Endothelial cell of umbilical vein (primary cell): ENCODE measurements around the gene S1PR5. TPM values are rescaled to one million over a fixed set of nuclear protein-coding genes. Genes with fewer than 3 reads are reported as not detected.

ENCODE experiments used
- BruUV-seq: library from RNA; stranded (reverse); fragments of 400-500 nt; replicated peaks from 2 replicates; lab custom pipeline; 2021; lab: Mats Ljungman, UMichigan
- CTCF ChIA-PET: fragments of 300-600, 350-600 bp; sonication (Branson Sonifier 250); formaldehyde crosslinking; loops from one replicate; lab custom pipeline; 2021; ENCODE audit warnings: antibody characterized with exemption, inconsistent platforms; lab: Charles Lee
- POLR2A ChIA-PET: fragments of 300-600, 350-600 bp; sonication (Branson Sonifier 250); formaldehyde crosslinking; loops from one replicate; lab custom pipeline; 2021; ENCODE audit warnings: antibody characterized with exemption, inconsistent platforms; lab: Charles Lee
- DNase-seq: peaks from one replicate; pipeline ENCODE4 v3.0.0-alpha.2; 2011; ENCODE audit warnings: low read depth, low spot score
- FAIRE-seq: peaks from 2 replicates; lab custom pipeline; 2011; peaks lifted over from hg19 to GRCh38; lab: Jason Lieb, UNC
- H2AFZ ChIP-seq: 2 replicates; pipeline ENCODE4 v1.6.0; 2012; ENCODE audit warnings: low read depth, low read length, control low read depth, inconsistent platforms
- H3K27ac ChIP-seq: 2 replicates; pipeline ENCODE4 v1.5.1; 2011; ENCODE audit warnings: low read depth, mild to moderate bottlenecking, control low read depth, low read length, moderate library complexity; ENCODE audit not compliant: insufficient read depth
- H3K27me3 ChIP-seq, 2 experiments: 2 replicates each; pipeline versions ENCODE4 v1.6.0 to v1.6.1; 2011; ENCODE audit warnings: low read length in 2 of 2, mixed read lengths in 1 of 2; ENCODE audit not compliant: control insufficient read depth in 2 of 2, insufficient read depth in 2 of 2
- H3K36me3 ChIP-seq, 2 experiments: 2 replicates in 1 of 2; 3 replicates in 1 of 2; pipeline ENCODE4 v1.5.1; 2011; ENCODE audit warnings: low read length in 2 of 2, mild to moderate bottlenecking in 1 of 2, moderate library complexity in 1 of 2; ENCODE audit not compliant: control insufficient read depth in 2 of 2, insufficient read depth in 2 of 2; ENCODE audit errors: extremely low read depth in 1 of 2
- H3K4me1 ChIP-seq: 3 replicates; pipeline ENCODE4 v1.5.1; 2011; ENCODE audit warnings: mild to moderate bottlenecking, low read length; ENCODE audit not compliant: control insufficient read depth, insufficient read depth; ENCODE audit errors: extremely low read depth
- H3K4me2 ChIP-seq: 2 replicates; pipeline ENCODE4 v1.6.1; 2011; ENCODE audit warnings: low read length, control low read depth, mixed read lengths; ENCODE audit not compliant: insufficient read depth
- H3K4me3 ChIP-seq, 3 experiments: fragments of 200-600 bp in 1 of 3; sonication (generic), shearing (Covaris generic) in 1 of 3; replicated peaks in 1 of 3; 2 replicates each; pipeline ENCODE4 v1.5.1; 2011 to 2016; ENCODE audit warnings: control low read depth in 3 of 3, low read length in 3 of 3, mild to moderate bottlenecking in 2 of 3, inconsistent platforms in 1 of 3, low read depth in 1 of 3, moderate library complexity in 1 of 3; ENCODE audit not compliant: insufficient read depth in 1 of 3
- H3K79me2 ChIP-seq: 2 replicates; pipeline ENCODE4 v1.6.0; 2012; ENCODE audit warnings: low read length, inconsistent platforms; ENCODE audit not compliant: control insufficient read depth, insufficient read depth
- H3K9ac ChIP-seq: replicated peaks from 2 replicates; pipeline ENCODE3; 2011; ENCODE audit warnings: low read length, control low read depth; ENCODE audit not compliant: insufficient read depth; ENCODE audit errors: extremely low read depth
- H3K9me1 ChIP-seq: replicated peaks from 3 replicates; pipeline ENCODE4 v1.6.0; 2011; ENCODE audit warnings: mild to moderate bottlenecking, low read length; ENCODE audit not compliant: control insufficient read depth, insufficient read depth; ENCODE audit errors: extremely low read depth
- H3K9me3 ChIP-seq: replicated peaks from 2 replicates; pipeline ENCODE4 v1.5.1; 2012; ENCODE audit warnings: low read length, inconsistent platforms; ENCODE audit not compliant: control insufficient read depth, insufficient read depth
- H4K20me1 ChIP-seq: replicated peaks from 2 replicates; pipeline ENCODE3; 2011; ENCODE audit warnings: mild to moderate bottlenecking, low read length; ENCODE audit not compliant: control insufficient read depth, insufficient read depth; ENCODE audit errors: extremely low read depth
- EZH2 ChIP-seq: IDR thresholded peaks from 2 replicates; pipeline ENCODE4 v1.6.1; 2012; ENCODE audit warnings: borderline replicate concordance, low read depth, mild to moderate bottlenecking, moderate library complexity, low read length, inconsistent platforms; ENCODE audit not compliant: severe bottlenecking
- GATA2 ChIP-seq: IDR thresholded peaks from 2 replicates; pipeline ENCODE4 v1.7.0; 2011; ENCODE audit warnings: low read depth, mild to moderate bottlenecking, moderate library complexity, mixed read lengths, low read length; ENCODE audit not compliant: insufficient read length, insufficient read depth
- JUN ChIP-seq: IDR thresholded peaks from 2 replicates; pipeline ENCODE4 v1.6.1; 2011; ENCODE audit warnings: borderline replicate concordance, low read depth; ENCODE audit not compliant: insufficient read length, insufficient read depth
- MYC ChIP-seq: IDR thresholded peaks from one replicate; pipeline ENCODE4 v1.6.1; 2011; ENCODE audit warnings: mild to moderate bottlenecking, low read depth, low read length
- POLR2A ChIP-seq: IDR thresholded peaks from 2 replicates; pipeline ENCODE4 v1.6.1; 2012; ENCODE audit warnings: low read depth, mild to moderate bottlenecking, control low read depth, low read length
- POLR2AphosphoS5 ChIP-seq: IDR thresholded peaks from 2 replicates; pipeline ENCODE4 v1.6.1; 2012; ENCODE audit warnings: low read depth, mild to moderate bottlenecking, control low read depth, low read length, moderate library complexity; ENCODE audit not compliant: insufficient read depth
- dilution Hi-C: fragments of 300-500 bp; cut with MboI; formaldehyde crosslinking; loops from one replicate; pipeline ENCODE4 v1.15.0; 2019; ENCODE audit warnings: low sequenced_read_pairs; ENCODE audit not compliant: extremely low pct_ligation_motif_present
- intact Hi-C: fragments of 100-400 bp; cut with micrococcal nuclease; formaldehyde crosslinking; loops from one replicate; pipeline ENCODE4 v1.10.0; 2022
- polyA plus RNA-seq, 4 experiments: library from polyadenylated mRNA; depleted of rRNA in 3 of 4; stranded (reverse) in 3 of 4; unstranded in 1 of 4; fragments of >200 nt; gene quantifications; 2 replicates each; pipeline versions ENCODE4 v1.2.1 to v1.2.3, GENCODE V29; 2011 to 2012; ENCODE audit warnings: missing spikeins in 1 of 4
- total RNA-seq: library from RNA; stranded (reverse); gene quantifications from 2 replicates; pipeline ENCODE4 v1.2.3, GENCODE V29; 2021
- TF ChIP-seq, protein P1 (sequence below): IDR thresholded peaks from 2 replicates; pipeline ENCODE4 v1.6.1; 2011; ENCODE audit not compliant: insufficient read depth, insufficient read length
- TF ChIP-seq, protein P2 (sequence below), 2 donors: IDR thresholded peaks; 1 replicate in 1 of 2; 2 replicates in 1 of 2; pipeline ENCODE4 v1.5.1; 2011; ENCODE audit warnings: low read length in 2 of 2, mild to moderate bottlenecking in 2 of 2, moderate library complexity in 2 of 2, control low read depth in 1 of 2, inconsistent platforms in 1 of 2, low read depth in 1 of 2; ENCODE audit not compliant: insufficient read depth in 1 of 2; ENCODE audit errors: extremely low read depth in 1 of 2

S1PR5 gene
- total and polyA plus RNA-seq, 2 donors (not counting 3 experiments of a cell fraction or from before 2014, with no cell fraction given): not detected

DNA sequence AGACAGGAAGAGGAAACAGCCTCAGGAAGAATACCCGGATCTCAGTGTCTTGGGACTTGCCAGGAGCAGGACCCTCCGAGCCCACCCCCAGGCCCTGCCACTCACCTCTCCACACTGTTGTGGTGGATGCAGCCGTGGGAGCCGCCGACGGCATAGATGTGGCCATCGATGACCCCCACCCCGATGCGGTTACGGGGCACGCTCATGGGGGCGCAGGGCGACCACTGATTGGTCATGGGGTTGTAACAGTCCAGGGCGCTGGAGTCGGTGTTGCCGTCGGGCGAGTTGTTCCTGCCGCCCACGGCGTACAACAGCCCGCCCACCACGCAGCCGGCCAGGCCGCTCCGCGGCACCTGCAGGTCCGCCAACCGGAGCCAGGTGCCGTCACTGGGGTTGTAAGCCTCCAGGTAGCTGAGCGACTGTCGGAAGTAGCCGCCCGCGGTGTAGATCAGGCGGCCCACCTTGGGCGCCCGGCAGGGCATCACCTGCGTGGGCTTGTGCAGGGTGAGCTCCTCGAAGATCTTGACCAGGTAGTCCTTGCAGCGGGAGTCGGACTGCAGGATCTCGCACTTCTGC lies 25.7 kb downstream of the S1PR5 start:
- H4K20me1 ChIP-seq: no peaks in the 10 kb centered on the region
- TF ChIP-seq JUN (no peak), GATA2 (no peak), MYC (no peak), POLR2A (no peak), POLR2AphosphoS5 (no peak), EZH2 (no peak)
- TF ChIP-seq, protein P1, sequence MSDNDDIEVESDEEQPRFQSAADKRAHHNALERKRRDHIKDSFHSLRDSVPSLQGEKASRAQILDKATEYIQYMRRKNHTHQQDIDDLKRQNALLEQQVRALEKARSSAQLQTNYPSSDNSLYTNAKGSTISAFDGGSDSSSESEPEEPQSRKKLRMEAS: no peak
- TF ChIP-seq, protein P2, sequence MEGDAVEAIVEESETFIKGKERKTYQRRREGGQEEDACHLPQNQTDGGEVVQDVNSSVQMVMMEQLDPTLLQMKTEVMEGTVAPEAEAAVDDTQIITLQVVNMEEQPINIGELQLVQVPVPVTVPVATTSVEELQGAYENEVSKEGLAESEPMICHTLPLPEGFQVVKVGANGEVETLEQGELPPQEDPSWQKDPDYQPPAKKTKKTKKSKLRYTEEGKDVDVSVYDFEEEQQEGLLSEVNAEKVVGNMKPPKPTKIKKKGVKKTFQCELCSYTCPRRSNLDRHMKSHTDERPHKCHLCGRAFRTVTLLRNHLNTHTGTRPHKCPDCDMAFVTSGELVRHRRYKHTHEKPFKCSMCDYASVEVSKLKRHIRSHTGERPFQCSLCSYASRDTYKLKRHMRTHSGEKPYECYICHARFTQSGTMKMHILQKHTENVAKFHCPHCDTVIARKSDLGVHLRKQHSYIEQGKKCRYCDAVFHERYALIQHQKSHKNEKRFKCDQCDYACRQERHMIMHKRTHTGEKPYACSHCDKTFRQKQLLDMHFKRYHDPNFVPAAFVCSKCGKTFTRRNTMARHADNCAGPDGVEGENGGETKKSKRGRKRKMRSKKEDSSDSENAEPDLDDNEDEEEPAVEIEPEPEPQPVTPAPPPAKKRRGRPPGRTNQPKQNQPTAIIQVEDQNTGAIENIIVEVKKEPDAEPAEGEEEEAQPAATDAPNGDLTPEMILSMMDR (IDR thresholded peaks at IDR 0.05; ENCODE audit: extremely low read depth in 1 of 2, insufficient read depth in 1 of 2, low read depth in 1 of 2, low read length in 2 of 2): no peak
- no peaks in the 10 kb centered on the region for H3K27me3 ChIP-seq
- no peak overlapping the region for H3K4me2 ChIP-seq
- BruUV-seq: no TSS peak
- POLR2A ChIA-PET: no interaction called here
- H3K9me3 ChIP-seq: no peaks in the 10 kb centered on the region
- no peak overlapping the region for H2AFZ ChIP-seq
- dilution Hi-C loops (no loop called here), intact Hi-C loops (no loop called here)
- no peaks in the 10 kb centered on the region for H3K4me1 ChIP-seq
- no peak for DNase-seq
- H3K4me3 ChIP-seq: no peak overlapping the region
- FAIRE-seq: no peak
- H3K36me3 ChIP-seq: peaks cover 13 to 17% of the 10 kb centered on the region in 2 experiments
- H3K27ac ChIP-seq: no peak overlapping the region
- no peaks in the 10 kb centered on the region for H3K9me1 ChIP-seq
- H3K79me2 ChIP-seq: peaks cover 20% of the 10 kb centered on the region
- CTCF ChIA-PET: interaction anchor here (1.1 to 1.7 kb wide), 5 partner anchors 8 to 208 kb away, joined by 3 to 4 read pairs (median 4); no protein-coding TSS in a partner anchor
- no peak overlapping the region for H3K9ac ChIP-seq
